Central memory CD4-positive, alpha-beta T cell (primary cell): ENCODE results near the gene LRMDA.
"Not testable (repeated sequence)": the region's sequence is repeated elsewhere in the genome, so short reads cannot be mapped to it uniquely, and the experiment has no call there.

Source experiments
- DNase-seq: peaks from one replicate; pipeline ENCODE4 v3.0.0; 2022

LRMDA gene

GRCh38 chr10:76497666-76498065 is 1066.2 kb downstream of the LRMDA start:
- DNase-seq = no peak

DNA sequence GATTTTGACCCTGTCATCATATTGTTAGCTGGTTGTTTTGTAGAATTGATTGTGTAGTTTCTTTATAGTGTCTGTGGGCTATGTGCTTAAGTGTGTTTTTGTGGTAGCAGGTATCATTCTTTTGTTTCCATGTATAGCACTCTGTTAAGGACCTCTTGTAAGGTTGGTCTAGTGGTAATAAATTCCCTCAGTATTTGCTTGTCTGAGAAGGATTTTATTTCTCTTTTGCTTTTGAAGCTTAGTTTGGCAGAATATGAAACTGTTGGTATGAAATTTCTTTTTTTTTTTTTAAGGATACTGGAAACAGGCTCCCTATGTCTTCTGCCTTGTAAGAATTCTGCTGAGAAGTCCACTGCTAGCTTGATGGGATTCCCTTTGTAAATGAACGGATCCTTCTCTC is 1073.4 kb downstream of the LRMDA start:
- no peak for DNase-seq

- DNase-seq = no peak
Measured at GRCh38 chr10:76509446-76509845, 1078.0 kb downstream of the LRMDA start.

GRCh38 chr10:76514321-76514720 is 1082.9 kb downstream of the LRMDA start:
- DNase-seq = no peak

DNA sequence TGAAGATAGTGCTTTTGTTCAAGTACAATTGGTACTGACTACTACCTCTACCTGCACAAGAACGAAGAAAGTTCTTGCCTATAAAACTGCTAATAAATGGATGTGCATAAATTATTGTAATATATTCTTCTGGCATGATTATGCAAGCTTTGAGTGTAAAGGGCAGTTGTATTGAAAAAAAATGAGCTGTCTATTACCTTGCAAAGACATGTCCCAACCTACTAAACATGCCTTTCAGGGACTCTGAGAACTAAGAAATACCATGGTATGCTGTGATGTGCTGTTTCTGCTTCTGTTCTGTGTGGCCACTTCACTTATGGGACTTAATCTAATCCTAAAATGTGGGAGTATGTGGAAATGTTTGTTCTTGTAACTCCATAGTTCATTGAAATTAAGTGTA is 1083.4 kb downstream of the LRMDA start:
- DNase-seq = no peak

DNA sequence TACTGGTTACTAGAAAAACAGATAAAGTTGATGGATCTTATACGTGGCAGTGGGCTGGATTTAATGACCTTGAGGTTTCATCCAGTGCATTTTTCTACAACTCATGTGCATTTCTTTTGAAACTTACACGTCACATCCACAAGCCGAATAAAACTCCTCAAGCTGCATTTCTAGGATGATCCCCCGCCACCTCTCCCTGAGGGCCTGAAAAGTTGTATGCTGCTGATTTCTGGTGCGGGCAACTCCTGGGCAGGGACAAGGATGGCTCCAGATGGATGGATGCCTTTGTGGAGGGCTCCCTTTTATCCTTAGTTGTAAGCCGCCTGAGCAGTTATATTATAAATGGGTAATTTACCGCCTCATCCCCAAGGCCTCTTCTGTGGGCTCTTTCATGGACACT is 1091.1 kb downstream of the LRMDA start:
- DNase-seq = no peak

- DNase-seq = no peak
Measured at GRCh38 chr10:76523246-76523645, 1091.8 kb downstream of the LRMDA start.

- DNase-seq = no peak
Measured at GRCh38 chr10:76523791-76524351, 1092.4 kb downstream of the LRMDA start.

GRCh38 chr10:76526833-76527232 is 1095.4 kb downstream of the LRMDA start:
- not testable (repeated sequence) for DNase-seq

- DNase-seq = no peak
Measured at GRCh38 chr10:76540331-76540730, 1108.9 kb downstream of the LRMDA start.

GRCh38 chr10:76540786-76541185 is 1109.4 kb downstream of the LRMDA start:
- DNase-seq = no peak

GRCh38 chr10:76541852-76542251 is 1110.4 kb downstream of the LRMDA start:
- no peak for DNase-seq

GRCh38 chr10:76542307-76542930 is 1111.0 kb downstream of the LRMDA start:
- DNase-seq = no peak

GRCh38 chr10:76543655-76544054 is 1112.2 kb downstream of the LRMDA start:
- DNase-seq = no peak

DNA sequence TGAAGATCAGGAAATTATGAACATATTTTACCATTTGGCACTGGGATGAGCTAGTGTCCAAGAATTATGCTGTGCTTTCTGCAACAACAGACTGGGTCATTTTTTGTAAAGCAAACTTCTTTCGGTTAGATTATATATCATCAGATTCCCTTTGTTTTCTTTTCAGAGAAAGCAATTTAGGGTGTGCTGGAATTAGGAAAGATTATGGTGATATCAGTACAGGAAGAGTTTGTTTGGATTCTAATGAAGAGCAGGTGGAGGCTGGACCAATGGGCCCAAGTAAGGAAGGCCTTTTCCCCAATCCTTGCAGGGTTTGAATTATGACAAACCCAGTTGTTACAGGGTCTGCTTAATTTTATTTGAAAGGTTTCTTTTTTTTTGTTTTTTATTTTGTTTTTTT is 1113.4 kb downstream of the LRMDA start:
- no peak for DNase-seq

DNA sequence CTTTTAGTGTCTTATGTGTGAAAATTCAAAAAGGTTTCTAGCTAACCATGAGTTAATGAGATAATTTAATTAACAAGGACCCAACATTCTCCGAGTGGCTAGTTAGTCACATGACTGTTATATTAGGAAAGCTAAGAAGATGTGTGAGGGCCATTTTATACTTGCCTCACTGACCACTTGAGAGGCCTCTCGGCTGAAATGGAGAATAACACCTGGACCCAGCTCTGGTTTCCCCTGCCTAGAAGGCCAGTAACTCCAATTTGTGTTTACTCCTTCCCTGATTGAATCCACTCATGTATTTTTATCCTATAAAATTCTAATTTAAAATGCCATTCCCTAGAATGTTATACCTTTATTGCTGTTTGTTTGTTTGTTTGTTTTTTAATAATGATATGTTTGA is 1115.0 kb downstream of the LRMDA start:
- DNase-seq = no peak

DNA sequence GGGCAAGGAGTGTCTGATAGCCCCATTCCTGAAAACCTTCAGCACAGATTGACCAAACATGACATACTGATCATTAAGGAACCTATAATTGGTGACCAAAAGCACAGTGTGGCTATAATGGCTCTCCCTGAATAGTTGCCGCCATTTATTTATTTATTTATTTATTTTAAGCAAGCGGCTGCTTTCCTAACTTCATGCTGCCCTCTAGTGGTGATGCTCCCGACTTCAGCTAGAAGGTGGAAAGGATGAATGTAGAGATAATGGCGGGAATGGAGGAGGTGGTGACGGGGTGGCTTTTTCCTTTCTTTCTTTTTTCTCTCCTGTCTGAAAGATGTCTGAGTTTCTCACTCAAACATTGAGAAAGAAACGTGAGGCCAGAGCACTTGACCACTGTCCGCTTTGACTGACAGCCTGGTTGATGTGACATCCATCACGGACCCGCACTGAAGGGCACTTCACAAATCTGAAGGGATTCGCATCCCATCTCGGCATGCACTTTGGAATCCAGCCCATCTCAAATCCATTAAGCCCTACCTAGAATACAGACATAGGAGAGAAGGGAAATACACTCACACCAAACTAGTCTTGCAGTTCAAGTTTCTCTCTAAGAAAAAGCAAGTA is 1116.0 kb downstream of the LRMDA start:
- DNase-seq = no peak

GRCh38 chr10:76548716-76549115 is 1117.3 kb downstream of the LRMDA start:
- no peak for DNase-seq

GRCh38 chr10:76549171-76549570 is 1117.7 kb downstream of the LRMDA start:
- no peak for DNase-seq

DNA sequence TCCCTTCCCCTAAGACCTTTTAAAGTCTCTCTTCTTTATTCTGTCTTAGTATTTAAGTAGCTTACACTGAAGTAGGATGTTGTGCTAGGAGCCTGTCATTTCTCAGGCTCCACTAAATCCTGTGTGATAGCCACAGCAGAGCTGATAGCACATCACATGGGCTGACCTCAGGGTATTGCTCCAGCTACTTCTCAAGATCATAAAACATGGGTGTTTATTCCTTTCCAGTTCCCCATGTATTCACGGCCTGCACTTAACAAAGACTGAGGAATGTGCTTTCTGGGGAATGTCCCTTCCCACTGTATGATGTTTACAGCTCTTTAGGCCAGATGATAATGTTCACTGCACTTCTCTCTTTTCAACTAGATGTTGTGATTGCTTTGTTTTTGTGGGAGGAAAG is 1119.4 kb downstream of the LRMDA start:
- DNase-seq = no peak

GRCh38 chr10:76552091-76552873 is 1120.9 kb downstream of the LRMDA start:
- DNase-seq = no peak

DNA sequence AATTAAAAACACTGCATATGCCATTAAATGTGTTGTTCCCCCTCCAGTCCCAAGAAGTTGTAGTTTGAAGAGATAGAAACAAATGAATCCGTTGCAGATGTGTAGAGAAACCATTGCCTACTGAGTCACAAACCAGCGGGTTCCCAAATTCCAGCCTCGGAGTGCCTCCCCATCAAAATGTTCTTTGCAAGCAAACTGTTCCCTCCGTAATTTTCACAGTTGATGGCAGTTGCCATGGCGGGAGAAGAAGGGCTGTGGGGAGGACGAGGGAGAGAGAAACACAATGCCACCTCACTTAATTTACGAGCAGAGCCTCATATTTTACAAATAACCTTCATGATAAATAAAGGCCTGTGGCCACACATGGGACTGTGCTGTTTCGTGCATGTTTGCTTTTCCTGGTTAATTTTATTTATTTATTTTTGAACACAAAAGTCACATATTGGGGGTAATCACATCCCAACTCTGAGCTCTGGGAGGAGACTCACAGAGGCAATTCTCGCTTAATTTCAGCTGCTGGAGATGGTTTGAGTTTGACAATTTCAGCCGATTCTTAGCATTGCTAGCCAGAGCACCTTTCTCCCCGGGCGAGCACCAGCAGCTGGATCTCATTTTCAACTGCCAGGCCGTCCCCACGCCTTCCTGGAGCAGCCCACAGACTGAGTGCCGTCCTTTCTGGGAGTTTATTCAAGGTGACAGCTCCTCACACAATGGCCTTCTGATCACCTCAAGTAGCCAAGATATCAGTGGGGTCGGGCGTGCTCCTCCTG is 1122.0 kb downstream of the LRMDA start:
- no peak for DNase-seq

DNA sequence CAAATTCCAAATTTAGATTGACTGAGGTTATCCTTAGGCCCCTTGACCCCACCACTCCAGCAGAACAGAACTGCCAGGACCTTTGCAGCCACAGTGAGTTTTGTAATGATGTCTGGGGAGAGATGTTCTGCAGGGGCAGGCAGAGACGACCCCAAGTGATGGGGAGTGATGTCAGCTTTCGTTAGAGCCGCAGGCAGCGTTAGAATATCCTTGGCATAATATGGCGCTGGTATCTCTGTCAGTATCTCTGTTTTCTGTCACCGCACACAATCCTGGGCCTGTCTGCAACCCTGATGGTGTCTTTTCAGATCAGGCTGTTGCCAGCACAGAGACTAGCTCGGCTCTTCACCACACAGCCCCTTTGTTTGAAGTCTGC is 1122.6 kb downstream of the LRMDA start:
- no peak for DNase-seq
